GM12874 (cell line): ENCODE results near the gene STAG3.

Experiments
- CTCF ChIP-seq: IDR thresholded peaks from 2 replicates; pipeline ENCODE4 v1.5.1; 2011; ENCODE audit warnings: low read depth, mild to moderate bottlenecking, control low read depth, low read length, moderate library complexity; ENCODE audit not compliant: insufficient read depth

STAG3 gene

GRCh38 chr7:100137851-100138760, 39.6 kb upstream of the STAG3 start:
- TF ChIP-seq CTCF, result no peak

GRCh38 chr7:100141555-100141949, 36.2 kb upstream of the STAG3 start:
- no peak for TF ChIP-seq CTCF

GRCh38 chr7:100142461-100142860, 35.3 kb upstream of the STAG3 start:
- TF ChIP-seq CTCF, result no peak

- no peak for TF ChIP-seq CTCF
These were observed 30.4 kb upstream of the STAG3 start for GRCh38 chr7:100147278-100147677.

GRCh38 chr7:100148225-100148558, 29.5 kb upstream of the STAG3 start:
- TF ChIP-seq CTCF, result no peak

- TF ChIP-seq CTCF, result no peak
These were observed 29.0 kb upstream of the STAG3 start, which contains the start of gene LAMTOR4 for GRCh38 chr7:100148559-100149328. Gene LAMTOR4, plus strand, starts transcription at chr7:100148918. Its CDS starts 55 bp downstream, at chr7:100148973.

GRCh38 chr7:100152404-100152803, 25.3 kb upstream of the STAG3 start:
- TF ChIP-seq CTCF, result no peak
